CD4-positive, CD25-positive, alpha-beta regulatory T cell (primary cell): ENCODE measurements around the gene DENND10. TPM values are rescaled to one million over a fixed set of nuclear protein-coding genes. Genes with fewer than 3 reads are reported as not detected.

Source experiments
- ATAC-seq, 2 donors: fragments of 150-1000 bp; cut with Tn5 transposase; one replicate each; pipeline ENCODE4 v1.10.0; 2021; ENCODE audit warnings: low read depth in 2 of 2, moderate number of reproducible peaks in 2 of 2, moderate library complexity in 1 of 2
- DNase-seq, 3 donors: peaks; one replicate each; pipeline versions ENCODE4 v3.0.0 to v3.0.0-alpha.2; 2012 to 2022; ENCODE audit warnings: mixed read lengths in 1 of 3
- H3K27ac ChIP-seq: one replicate; pipeline ENCODE4 v1.7.0; 2013; ENCODE audit warnings: mild to moderate bottlenecking, low read length; ENCODE audit not compliant: insufficient read depth, poor library complexity, severe bottlenecking
- H3K27me3 ChIP-seq: one replicate; pipeline ENCODE4 v1.7.0; 2013; ENCODE audit warnings: low read length; ENCODE audit not compliant: control insufficient read depth, insufficient read depth
- H3K36me3 ChIP-seq: one replicate; pipeline ENCODE4 v1.7.0; 2013; ENCODE audit warnings: mild to moderate bottlenecking, low read length, moderate library complexity; ENCODE audit not compliant: control insufficient read depth, insufficient read depth
- H3K4me1 ChIP-seq: 2 replicates; pipeline ENCODE4 v1.7.0; 2013; ENCODE audit warnings: mild to moderate bottlenecking, low read length; ENCODE audit not compliant: insufficient read depth, control insufficient read depth, poor library complexity, severe bottlenecking
- H3K4me3 ChIP-seq: one replicate; pipeline ENCODE4 v1.7.0; 2013; ENCODE audit warnings: low read depth, mild to moderate bottlenecking, low read length, moderate library complexity
- H3K9me3 ChIP-seq, 2 experiments: 1 replicate in 1 of 2; 2 replicates in 1 of 2; pipeline ENCODE4 v1.7.0; 2013; ENCODE audit warnings: low read length in 2 of 2, mild to moderate bottlenecking in 1 of 2, moderate library complexity in 1 of 2; ENCODE audit not compliant: control insufficient read depth in 2 of 2
- H3K27ac Mint-ChIP-seq, 3 donors: one replicate each; pipeline ENCODE4 v1.8.0; 2020 to 2022; ENCODE audit warnings: mild to moderate bottlenecking in 3 of 3, mixed read lengths in 3 of 3, moderate library complexity in 2 of 3
- H3K27me3 Mint-ChIP-seq: one replicate; pipeline ENCODE4 v1.8.0; 2022; ENCODE audit warnings: mild to moderate bottlenecking, mixed read lengths
- H3K36me3 Mint-ChIP-seq: one replicate; pipeline ENCODE4 v1.8.0; 2020; ENCODE audit warnings: mixed read lengths
- H3K4me1 Mint-ChIP-seq, 4 donors: one replicate each; pipeline ENCODE4 v1.8.0; 2020 to 2022; ENCODE audit warnings: mixed read lengths in 4 of 4, mild to moderate bottlenecking in 1 of 4
- H3K4me3 Mint-ChIP-seq, 4 donors: one replicate each; pipeline ENCODE4 v1.8.0; 2020 to 2022; ENCODE audit warnings: mild to moderate bottlenecking in 4 of 4, mixed read lengths in 4 of 4, moderate library complexity in 3 of 4
- H3K9me3 Mint-ChIP-seq, 7 donors: one replicate each; pipeline ENCODE4 v1.8.0; 2020 to 2022; ENCODE audit warnings: mixed read lengths in 7 of 7, mild to moderate bottlenecking in 3 of 7, moderate library complexity in 2 of 7
- polyA plus RNA-seq, 4 donors: library from polyadenylated mRNA; unstranded; fragments of 300-500 nt; fragmentation: Illumina TruSeq; gene quantifications; one replicate each; pipeline ENCODE4 v1.2.3, GENCODE V29; 2021
- total RNA-seq: library from RNA; stranded (reverse); gene quantifications from one replicate; pipeline ENCODE4 v1.2.3, GENCODE V29; 2022

The DENND10 gene
- total and polyA plus RNA-seq, 5 donors from 2014 or later: 72.3 to 121 (median 91.0) TPM

GRCh38 chr10:119112056-119112455, 8.1 kb downstream of the DENND10 start:
- DNase-seq: no peak
- Mint-ChIP-seq H3K4me3 (no peak overlapping the region), H3K9me3 (no peaks in the 10 kb centered on the region), H3K27me3 (no peaks in the 10 kb centered on the region), H3K27ac (peak overlapping the region in 1 of 3 donors; percentile 51), H3K4me1 (peaks cover 4 to 33% (median 14%) of the 10 kb centered on the region in 4 donors), H3K36me3 (peaks cover 30% of the 10 kb centered on the region)
- Histone ChIP-seq H3K36me3 (peaks cover 60% of the 10 kb centered on the region), H3K4me3 (no peak overlapping the region), H3K9me3 (no peaks in the 10 kb centered on the region), H3K27ac (no peak overlapping the region), H3K4me1 (no peaks in the 10 kb centered on the region), H3K27me3 (no peaks in the 10 kb centered on the region)
- ATAC-seq: no peak

DNA sequence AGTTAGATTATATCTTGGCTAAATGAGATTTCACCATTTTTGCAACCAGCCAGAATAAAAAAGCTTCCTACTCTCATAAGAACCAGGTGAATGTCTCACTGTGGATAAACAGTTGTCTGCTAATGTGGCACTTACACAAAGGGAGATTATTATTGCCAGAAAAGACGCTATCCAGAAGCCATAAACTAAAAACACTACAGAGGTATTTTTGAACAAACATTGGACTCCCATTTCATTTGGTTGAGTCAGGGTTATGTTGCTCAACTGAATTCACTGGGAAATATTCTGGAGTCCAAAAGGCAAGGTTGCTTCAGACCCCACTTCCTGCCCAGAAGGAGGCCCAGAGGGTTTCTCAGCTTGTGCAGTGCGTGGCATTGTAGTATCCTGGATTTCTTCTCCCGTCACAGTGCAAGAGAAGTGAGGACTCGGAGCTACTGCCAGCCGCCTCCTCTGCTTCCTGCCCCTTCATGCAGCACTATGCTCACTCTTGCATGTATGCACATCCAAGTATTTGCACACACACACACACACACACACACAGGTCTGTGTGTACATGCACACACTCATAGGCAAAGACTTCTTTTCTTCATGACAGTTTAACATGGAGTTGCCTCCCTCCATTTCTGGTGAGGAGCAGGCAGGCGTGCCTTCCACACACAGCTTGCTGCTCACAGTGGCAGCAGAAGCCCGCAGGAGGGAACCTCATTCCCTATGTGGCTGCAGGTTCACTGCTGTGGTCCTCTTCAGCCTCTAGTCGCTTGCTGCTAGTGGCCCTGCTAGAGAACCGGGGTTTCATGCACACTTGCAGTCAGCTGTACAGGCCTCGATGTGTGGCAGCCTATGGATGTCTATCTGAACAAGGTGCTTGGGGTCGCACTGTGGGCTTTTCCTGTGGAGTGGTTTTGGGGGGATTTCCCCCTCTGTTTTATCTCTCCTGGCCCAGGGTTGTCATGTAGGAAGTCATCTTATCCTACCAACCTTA, 10.1 kb downstream of the DENND10 start:
- no peaks in the 10 kb centered on the region for H3K9me3 Mint-ChIP-seq
- peaks cover 4 to 28% (median 11%) of the 10 kb centered on the region in 4 donors for H3K4me1 Mint-ChIP-seq
- peaks cover 66% of the 10 kb centered on the region for H3K36me3 ChIP-seq
- no peaks in the 10 kb centered on the region for H3K27me3 ChIP-seq
- ATAC-seq (no peak), DNase-seq (no peak)
- H3K27me3 Mint-ChIP-seq: no peaks in the 10 kb centered on the region
- H3K27ac ChIP-seq: no peak overlapping the region
- H3K27ac Mint-ChIP-seq: no peak overlapping the region
- H3K36me3 Mint-ChIP-seq: peaks cover 33% of the 10 kb centered on the region
- no peak overlapping the region for H3K4me3 Mint-ChIP-seq
- no peaks in the 10 kb centered on the region for H3K4me1 ChIP-seq
- no peaks in the 10 kb centered on the region for H3K9me3 ChIP-seq
- H3K4me3 ChIP-seq: no peak overlapping the region

DNA sequence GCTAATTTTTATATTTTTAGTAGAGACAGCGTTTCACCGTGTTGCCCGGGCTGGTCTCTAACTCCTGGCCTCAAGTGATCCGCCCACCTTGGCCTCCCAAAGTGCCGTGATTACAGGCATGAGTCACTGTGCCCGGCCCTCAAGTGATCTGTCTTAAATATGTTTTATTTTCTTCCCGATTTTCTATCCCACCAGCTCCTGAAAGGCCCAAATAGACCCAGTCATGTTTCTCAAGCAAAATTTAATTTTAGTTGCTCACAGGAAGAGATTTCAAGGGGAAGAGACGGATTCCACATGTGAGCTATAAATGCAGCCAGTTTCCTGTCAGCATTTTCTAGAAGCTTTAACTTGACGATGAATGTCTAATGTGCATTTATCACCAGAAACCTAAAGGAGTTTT, 12.0 kb downstream of the DENND10 start:
- Mint-ChIP-seq H3K4me3 (no peak overlapping the region), H3K27ac (no peak overlapping the region), H3K27me3 (no peaks in the 10 kb centered on the region), H3K9me3 (no peaks in the 10 kb centered on the region), H3K36me3 (peaks cover 30% of the 10 kb centered on the region), H3K4me1 (peaks cover 0 to 28% (median 12%) of the 10 kb centered on the region in 4 donors)
- Histone ChIP-seq H3K9me3 (no peaks in the 10 kb centered on the region), H3K36me3 (peaks cover 64% of the 10 kb centered on the region), H3K4me1 (peaks cover 4% of the 10 kb centered on the region), H3K27ac (no peak overlapping the region), H3K27me3 (no peaks in the 10 kb centered on the region), H3K4me3 (no peak overlapping the region)
- DNase-seq (no peak), ATAC-seq (no peak)

- H3K27me3 ChIP-seq: no peaks in the 10 kb centered on the region
- no peaks in the 10 kb centered on the region for H3K9me3 ChIP-seq
- Mint-ChIP-seq H3K36me3 (peaks cover 30% of the 10 kb centered on the region), H3K9me3 (no peaks in the 10 kb centered on the region), H3K4me1 (peaks cover 0 to 28% (median 12%) of the 10 kb centered on the region in 4 donors), H3K27ac (no peak overlapping the region), H3K4me3 (no peak overlapping the region), H3K27me3 (no peaks in the 10 kb centered on the region)
- ATAC-seq (no peak), DNase-seq (no peak)
- peaks cover 61% of the 10 kb centered on the region for H3K36me3 ChIP-seq
- H3K27ac ChIP-seq: no peak overlapping the region
- H3K4me3 ChIP-seq: no peak overlapping the region
- H3K4me1 ChIP-seq: peaks cover 4% of the 10 kb centered on the region
Measured at GRCh38 chr10:119116326-119116951, 12.5 kb downstream of the DENND10 start.

DNA sequence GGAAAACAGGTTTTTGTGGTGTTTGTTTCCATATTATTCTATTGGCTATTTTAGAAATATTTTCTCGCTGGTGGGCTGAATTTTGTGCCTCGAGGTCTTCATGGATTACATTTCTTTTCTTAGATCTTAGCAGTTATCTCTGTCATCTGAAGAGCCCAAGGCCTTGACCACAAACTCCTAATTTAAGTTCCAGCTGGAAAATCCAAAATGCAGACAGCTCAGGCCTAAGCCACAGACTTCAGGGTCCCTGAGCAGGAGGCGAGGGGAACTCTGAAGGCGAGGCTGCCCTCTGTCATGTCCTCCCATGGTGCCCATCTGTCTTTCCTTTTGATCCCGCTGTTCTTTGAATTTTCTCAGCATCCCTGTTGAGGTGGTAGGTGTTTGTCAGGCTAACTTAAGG, 14.3 kb downstream of the DENND10 start:
- Mint-ChIP-seq H3K9me3 (no peaks in the 10 kb centered on the region), H3K27me3 (no peaks in the 10 kb centered on the region), H3K4me3 (no peak overlapping the region), H3K4me1 (peaks cover 0 to 27% (median 12%) of the 10 kb centered on the region in 4 donors), H3K36me3 (peaks cover 36% of the 10 kb centered on the region), H3K27ac (no peak overlapping the region)
- ATAC-seq: no peak
- Histone ChIP-seq H3K27me3 (no peaks in the 10 kb centered on the region), H3K4me1 (peaks cover 4% of the 10 kb centered on the region), H3K9me3 (no peaks in the 10 kb centered on the region), H3K36me3 (peaks cover 62% of the 10 kb centered on the region), H3K4me3 (no peak overlapping the region), H3K27ac (no peak overlapping the region)
- DNase-seq: no peak

DNA sequence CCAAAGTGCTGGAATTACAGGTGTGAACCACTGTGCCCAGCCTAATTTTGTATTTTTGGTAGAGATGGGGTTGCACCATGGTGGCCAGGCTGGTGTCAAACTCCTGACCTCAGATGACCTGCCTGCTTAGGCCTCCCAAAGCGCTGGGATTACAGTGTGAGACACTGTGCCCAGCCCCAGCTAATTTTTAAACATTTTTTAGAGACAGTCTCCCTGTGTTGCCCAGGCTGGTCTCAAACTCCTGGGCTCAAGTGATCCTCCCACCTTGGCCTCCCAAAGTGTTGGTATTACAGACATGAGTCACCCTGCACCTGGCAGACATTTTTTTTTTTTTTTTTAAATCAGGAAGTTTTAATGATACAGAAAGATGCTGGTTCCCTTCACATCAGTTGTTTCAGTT, 15.5 kb downstream of the DENND10 start:
- Mint-ChIP-seq H3K36me3 (peaks cover 28% of the 10 kb centered on the region), H3K27me3 (no peaks in the 10 kb centered on the region), H3K4me1 (peaks cover 0 to 17% (median 6%) of the 10 kb centered on the region in 4 donors), H3K4me3 (no peak overlapping the region), H3K9me3 (no peaks in the 10 kb centered on the region), H3K27ac (peak overlapping the region in 2 of 3 donors; percentile 52 to 58)
- Histone ChIP-seq H3K27me3 (no peaks in the 10 kb centered on the region), H3K27ac (no peak overlapping the region), H3K4me3 (no peak overlapping the region), H3K9me3 (no peaks in the 10 kb centered on the region), H3K4me1 (peaks cover 4% of the 10 kb centered on the region), H3K36me3 (peaks cover 60% of the 10 kb centered on the region)
- ATAC-seq (no peak), DNase-seq (no peak)

DNA sequence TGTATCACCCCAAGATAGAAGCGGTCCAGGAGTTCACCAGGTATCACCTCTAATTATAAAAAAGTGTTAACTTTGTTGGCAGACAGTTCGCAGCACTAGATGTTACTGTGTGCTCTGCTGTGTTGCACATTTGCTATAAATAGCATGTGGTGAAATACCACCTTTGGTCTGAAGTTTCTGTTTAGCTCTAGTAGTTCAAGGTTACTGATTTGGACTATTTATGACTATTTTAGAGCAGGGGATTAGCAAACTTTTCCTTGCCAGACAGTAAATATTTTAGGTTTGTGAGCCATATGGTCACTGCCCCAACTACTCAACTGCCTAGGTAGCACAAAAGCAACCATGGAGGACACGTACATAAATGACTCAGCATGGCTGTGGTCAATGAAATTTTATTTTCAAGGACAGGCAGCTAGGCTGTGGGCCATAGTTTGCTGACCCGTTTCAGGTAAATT, 16.5 kb downstream of the DENND10 start:
- H3K36me3 ChIP-seq: peaks cover 57% of the 10 kb centered on the region
- Mint-ChIP-seq H3K4me1 (peaks cover 0 to 13% (median 6%) of the 10 kb centered on the region in 4 donors), H3K36me3 (peaks cover 24% of the 10 kb centered on the region), H3K27ac (peak overlapping the region in 1 of 3 donors; percentile 38), H3K27me3 (no peaks in the 10 kb centered on the region), H3K9me3 (no peaks in the 10 kb centered on the region), H3K4me3 (no peak overlapping the region)
- H3K27me3 ChIP-seq: no peaks in the 10 kb centered on the region
- H3K4me1 ChIP-seq: peaks cover 4% of the 10 kb centered on the region
- ATAC-seq (peak in 1 of 2 donors; percentile 34), DNase-seq (no peak)
- no peaks in the 10 kb centered on the region for H3K9me3 ChIP-seq
- peak overlapping the region; percentile 14 for H3K27ac ChIP-seq
- H3K4me3 ChIP-seq: no peak overlapping the region
